GM12891 (cell line): ENCODE data around the gene POLD1.
"Not testable (repeated sequence)": the region's sequence is repeated elsewhere in the genome, so short reads cannot be mapped to it uniquely, and the experiment has no call there.

Source experiments
- DNase-seq: peaks from one replicate; pipeline ENCODE4 v3.0.0; 2011; ENCODE audit warnings: low spot score; ENCODE audit not compliant: insufficient read length
- FAIRE-seq: peaks from 2 replicates; lab custom pipeline; 2011; peaks lifted over from hg19 to GRCh38; lab: Jason Lieb, UNC
- PAX5 ChIP-seq: IDR thresholded peaks from 2 replicates; pipeline ENCODE4 v1.6.1; 2011; ENCODE audit warnings: low read length, moderate library complexity, mild to moderate bottlenecking; ENCODE audit not compliant: insufficient read depth, severe bottlenecking
- POLR2A ChIP-seq: IDR thresholded peaks from 2 replicates; pipeline ENCODE4 v1.6.1; 2011; ENCODE audit warnings: low read depth, low read length, control low read depth
- POLR2AphosphoS5 ChIP-seq: IDR thresholded peaks from 2 replicates; pipeline ENCODE4 v1.6.1; 2011; ENCODE audit warnings: low read depth, low read length, control low read depth
- POU2F2 ChIP-seq: IDR thresholded peaks from 2 replicates; pipeline ENCODE4 v1.6.1; 2011; ENCODE audit warnings: low read depth, mild to moderate bottlenecking, control low read depth, low read length, moderate library complexity
- SPI1 ChIP-seq: IDR thresholded peaks from 2 replicates; pipeline ENCODE4 v1.6.1; 2011; ENCODE audit warnings: low read depth, low read length, control low read depth
- TAF1 ChIP-seq: IDR thresholded peaks from 2 replicates; pipeline ENCODE4 v1.6.1; 2011; ENCODE audit warnings: low read depth, low read length, control low read depth

POLD1 gene

DNA sequence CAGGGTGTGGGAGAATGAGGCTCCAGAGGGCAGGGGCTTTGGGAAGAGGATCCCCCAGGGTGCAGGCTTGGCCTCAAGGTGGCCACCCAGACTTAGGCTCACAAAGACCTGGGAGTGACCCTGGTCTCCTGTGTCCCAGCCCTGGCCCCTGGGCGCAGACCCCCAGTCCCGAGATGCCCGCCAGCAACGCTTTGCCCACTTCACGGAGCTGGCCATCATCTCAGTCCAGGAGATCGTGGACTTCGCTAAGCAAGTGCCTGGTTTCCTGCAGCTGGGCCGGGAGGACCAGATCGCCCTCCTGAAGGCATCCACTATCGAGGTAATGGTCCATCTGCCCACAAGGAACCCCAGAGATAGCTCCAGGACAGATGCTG lies 5.3 kb upstream of the POLD1 start:
- FAIRE-seq = no peak
- DNase-seq = no peak
- TF ChIP-seq POU2F2 (no peak), SPI1 (no peak), PAX5 (no peak), TAF1 (no peak), POLR2A (no peak), POLR2AphosphoS5 (no peak)

DNA sequence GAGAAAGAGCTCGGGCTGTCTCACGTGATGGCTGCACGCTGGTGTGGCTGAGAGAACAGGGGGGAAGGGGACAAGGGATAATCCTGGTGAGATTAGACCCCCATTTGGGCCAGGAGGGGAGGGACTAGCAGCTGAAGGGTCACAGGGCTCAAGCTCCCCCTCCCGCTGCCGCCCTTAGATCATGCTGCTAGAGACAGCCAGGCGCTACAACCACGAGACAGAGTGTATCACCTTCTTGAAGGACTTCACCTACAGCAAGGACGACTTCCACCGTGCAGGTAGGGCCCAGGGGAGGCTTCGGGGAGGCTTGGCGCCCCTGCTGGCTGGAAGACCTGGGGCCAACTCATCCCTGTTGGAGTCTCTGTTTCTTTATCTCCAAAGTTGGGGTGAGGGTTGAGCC lies 4.5 kb upstream of the POLD1 start:
- TF ChIP-seq POU2F2 (no peak), TAF1 (no peak), PAX5 (no peak), SPI1 (no peak), POLR2AphosphoS5 (no peak), POLR2A (no peak)
- FAIRE-seq = no peak

GRCh38 chr19:50380137-50380536 lies 4.0 kb upstream of the POLD1 start:
- TF ChIP-seq POLR2AphosphoS5 (no peak), POLR2A (no peak), TAF1 (no peak), PAX5 (no peak), POU2F2 (no peak), SPI1 (no peak)
- DNase-seq = no peak
- no peak for FAIRE-seq

More for the DNA sequence above, 4.5 kb upstream of the POLD1 start:
- no peak for DNase-seq

DNA sequence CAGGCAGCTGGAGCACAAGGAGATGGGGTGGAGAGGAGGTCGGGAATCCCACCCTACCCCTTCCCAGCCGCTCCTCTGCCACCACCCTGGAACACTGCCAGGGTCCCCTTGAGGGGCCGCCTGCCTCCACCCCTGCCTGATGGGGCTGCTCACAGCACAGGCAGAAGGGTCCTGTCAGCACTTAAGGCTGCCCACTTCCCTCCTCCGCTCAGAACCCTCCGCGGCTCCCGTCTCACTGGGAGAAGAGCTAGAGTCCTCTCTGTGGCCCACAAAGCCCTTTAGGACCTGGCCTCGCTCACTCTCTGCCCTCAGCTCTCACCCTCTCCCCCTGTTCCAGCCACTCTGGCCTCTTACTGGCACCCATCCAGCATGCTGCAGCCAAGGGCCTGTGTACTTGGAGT lies 3.4 kb upstream of the POLD1 start:
- FAIRE-seq (no peak), DNase-seq (no peak)
- TF ChIP-seq PAX5 (no peak), POLR2A (no peak), TAF1 (no peak), POLR2AphosphoS5 (no peak), SPI1 (no peak), POU2F2 (no peak)

- FAIRE-seq (no peak), DNase-seq (no peak)
- no peak for TF ChIP-seq POLR2AphosphoS5
- no peak for TF ChIP-seq POU2F2
- TF ChIP-seq PAX5 = no peak
- TF ChIP-seq SPI1 = no peak
- TF ChIP-seq POLR2A = no peak
- TF ChIP-seq TAF1 = no peak
Observed at GRCh38 chr19:50381881-50382729, 2.0 kb upstream of the POLD1 start.

GRCh38 chr19:50383001-50383851 lies 921 bp upstream of the POLD1 start:
- no peak for FAIRE-seq
- DNase-seq = no peak
- TF ChIP-seq SPI1 = peak; percentile 34; the same call in 1 of the 2 replicates
- TF ChIP-seq POU2F2 = no peak
- no peak for TF ChIP-seq TAF1
- TF ChIP-seq POLR2AphosphoS5 = no peak
- no peak for TF ChIP-seq POLR2A
- no peak for TF ChIP-seq PAX5

- TF ChIP-seq PAX5 = no peak
- no peak for TF ChIP-seq POLR2AphosphoS5
- no peak for TF ChIP-seq POU2F2
- no peak for TF ChIP-seq SPI1
- TF ChIP-seq TAF1 = no peak
- TF ChIP-seq POLR2A = no peak; the same call in 1 of the 2 replicates
- DNase-seq (no peak), FAIRE-seq (peak; percentile 56)
Observed at GRCh38 chr19:50384685-50385535, 763 bp downstream of the POLD1 start.

GRCh38 chr19:50387176-50387867 lies 3.2 kb downstream of the POLD1 start:
- DNase-seq (no peak), FAIRE-seq (no peak)
- TF ChIP-seq SPI1 (no peak), POLR2AphosphoS5 (no peak), PAX5 (no peak), POLR2A (no peak), POU2F2 (no peak), TAF1 (no peak)

DNA sequence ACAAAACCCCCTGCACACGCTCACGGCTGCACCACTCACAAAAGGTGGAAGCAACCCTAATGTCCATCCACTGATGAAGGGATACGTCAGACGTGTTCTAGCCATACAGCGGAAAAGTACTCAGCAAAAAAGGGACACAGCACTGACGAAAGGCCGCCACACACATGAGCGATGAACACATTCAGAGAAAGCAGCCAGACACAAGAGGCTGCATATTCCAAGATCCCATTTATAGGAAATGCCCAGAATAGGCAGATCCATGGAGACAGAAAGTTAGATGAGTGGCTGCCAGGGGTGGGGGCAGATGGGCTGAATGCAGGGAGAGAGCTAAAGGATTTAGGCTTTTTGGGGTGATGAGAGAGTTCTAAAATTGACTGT lies 3.7 kb downstream of the POLD1 start:
- TF ChIP-seq POU2F2 (no peak), POLR2AphosphoS5 (no peak), PAX5 (no peak), SPI1 (no peak), TAF1 (no peak), POLR2A (no peak)
- FAIRE-seq (no peak), DNase-seq (no peak)

- FAIRE-seq, DNase-seq: not testable (repeated sequence)
Observed at GRCh38 chr19:50390295-50390694, 6.1 kb downstream of the POLD1 start.

- not testable (repeated sequence) for FAIRE-seq, DNase-seq
Observed at GRCh38 chr19:50390952-50391351, 6.8 kb downstream of the POLD1 start.
